PFSK-1 (cell line): ENCODE data around the gene C4orf17.

Source experiments
- FOXP2 ChIP-seq: optimal IDR thresholded peaks from 2 replicates; pipeline ENCODE3; 2011; ENCODE audit warnings: borderline replicate concordance, control low read depth, inconsistent platforms; ENCODE audit not compliant: insufficient read depth; ENCODE audit errors: extremely low read length, extremely low read depth
- POLR2AphosphoS5 ChIP-seq: IDR thresholded peaks from 2 replicates; pipeline ENCODE4 v1.6.1; 2012; ENCODE audit warnings: low read depth, mild to moderate bottlenecking, control low read depth, low read length, moderate library complexity
- SIN3A ChIP-seq: IDR thresholded peaks from 2 replicates; pipeline ENCODE4 v1.6.1; 2012; ENCODE audit warnings: mild to moderate bottlenecking, low read length, moderate library complexity, borderline replicate concordance; ENCODE audit not compliant: insufficient read depth
- TAF1 ChIP-seq: IDR thresholded peaks from 2 replicates; pipeline ENCODE4 v1.6.1; 2012; ENCODE audit warnings: low read length, control low read depth, borderline replicate concordance; ENCODE audit not compliant: insufficient read depth
- TF ChIP-seq, protein P1 (sequence below), 2 experiments: IDR thresholded peaks; 2 replicates each; pipeline versions ENCODE4 v1.6.1 to v1.8.0; 2011 to 2012; ENCODE audit warnings: low read depth in 2 of 2, low read length in 2 of 2, control low read depth in 1 of 2, inconsistent platforms in 1 of 2, mild to moderate bottlenecking in 1 of 2, moderate library complexity in 1 of 2; ENCODE audit not compliant: insufficient read depth in 1 of 2

C4orf17 gene

DNA sequence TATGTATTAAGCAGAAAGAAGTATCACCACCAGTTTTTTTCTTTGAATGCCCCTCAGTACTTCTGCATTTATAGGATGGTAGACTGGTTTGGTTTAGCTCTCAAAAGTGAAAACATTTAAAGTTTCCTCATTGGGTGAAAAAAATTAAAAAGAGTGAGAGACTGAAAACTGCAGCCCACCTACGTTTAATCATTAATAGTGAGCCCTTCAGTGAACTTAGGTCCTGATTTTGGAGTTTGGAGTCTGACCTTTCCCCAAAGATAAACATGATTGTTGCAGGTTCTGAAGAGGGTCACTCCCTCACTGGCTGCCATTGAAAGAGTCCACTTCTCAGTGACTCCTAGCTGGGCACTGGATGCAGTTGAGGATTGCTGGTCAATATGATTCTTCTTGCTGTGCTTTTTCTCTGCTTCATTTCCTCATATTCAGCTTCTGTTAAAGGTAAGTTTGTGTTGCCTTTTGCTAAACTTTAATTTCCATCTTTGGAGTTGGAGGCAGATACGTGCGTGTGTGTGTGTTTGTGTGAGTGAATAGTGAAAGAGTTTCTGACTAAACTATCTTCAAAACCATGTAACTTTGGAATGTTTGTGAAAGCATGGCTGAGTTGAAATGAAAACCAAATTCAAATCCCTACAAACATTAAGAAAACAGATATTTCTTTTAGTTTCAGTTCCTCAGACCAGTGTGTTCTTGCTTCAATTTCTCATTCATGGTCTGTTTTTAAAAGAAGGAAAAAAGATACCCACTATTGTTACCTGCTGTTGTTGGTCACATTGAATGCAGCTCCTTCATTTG, 63.9 kb downstream of the C4orf17 start, which contains the start of gene MTTP:
Gene MTTP, plus strand, starts transcription at position 295 of the 795 bp plus-strand sequence. Its CDS starts 86 bp downstream, at position 381.
- no peak for TF ChIP-seq POLR2AphosphoS5

DNA sequence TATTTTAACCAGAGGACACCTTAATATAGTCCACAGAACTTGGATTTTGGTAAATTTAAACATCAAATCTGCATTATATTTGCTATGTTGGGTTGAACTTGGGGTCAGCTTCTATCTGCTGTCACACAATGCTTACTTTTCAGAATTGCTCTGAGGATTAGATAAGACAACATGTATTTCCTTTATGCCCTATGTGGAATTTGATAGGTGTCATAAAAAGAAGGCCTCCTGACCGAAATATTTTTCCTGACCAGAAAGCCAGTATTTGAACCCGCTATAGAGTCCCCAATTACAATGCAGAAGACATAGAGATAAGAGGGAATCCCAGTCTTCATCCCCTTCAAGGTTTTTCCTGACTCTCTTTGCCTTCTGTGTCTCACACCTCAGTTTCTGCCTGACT, 67.9 kb downstream of the C4orf17 start:
- TF ChIP-seq SIN3A = no peak
- no peak for TF ChIP-seq POLR2AphosphoS5
- TF ChIP-seq, protein P1, sequence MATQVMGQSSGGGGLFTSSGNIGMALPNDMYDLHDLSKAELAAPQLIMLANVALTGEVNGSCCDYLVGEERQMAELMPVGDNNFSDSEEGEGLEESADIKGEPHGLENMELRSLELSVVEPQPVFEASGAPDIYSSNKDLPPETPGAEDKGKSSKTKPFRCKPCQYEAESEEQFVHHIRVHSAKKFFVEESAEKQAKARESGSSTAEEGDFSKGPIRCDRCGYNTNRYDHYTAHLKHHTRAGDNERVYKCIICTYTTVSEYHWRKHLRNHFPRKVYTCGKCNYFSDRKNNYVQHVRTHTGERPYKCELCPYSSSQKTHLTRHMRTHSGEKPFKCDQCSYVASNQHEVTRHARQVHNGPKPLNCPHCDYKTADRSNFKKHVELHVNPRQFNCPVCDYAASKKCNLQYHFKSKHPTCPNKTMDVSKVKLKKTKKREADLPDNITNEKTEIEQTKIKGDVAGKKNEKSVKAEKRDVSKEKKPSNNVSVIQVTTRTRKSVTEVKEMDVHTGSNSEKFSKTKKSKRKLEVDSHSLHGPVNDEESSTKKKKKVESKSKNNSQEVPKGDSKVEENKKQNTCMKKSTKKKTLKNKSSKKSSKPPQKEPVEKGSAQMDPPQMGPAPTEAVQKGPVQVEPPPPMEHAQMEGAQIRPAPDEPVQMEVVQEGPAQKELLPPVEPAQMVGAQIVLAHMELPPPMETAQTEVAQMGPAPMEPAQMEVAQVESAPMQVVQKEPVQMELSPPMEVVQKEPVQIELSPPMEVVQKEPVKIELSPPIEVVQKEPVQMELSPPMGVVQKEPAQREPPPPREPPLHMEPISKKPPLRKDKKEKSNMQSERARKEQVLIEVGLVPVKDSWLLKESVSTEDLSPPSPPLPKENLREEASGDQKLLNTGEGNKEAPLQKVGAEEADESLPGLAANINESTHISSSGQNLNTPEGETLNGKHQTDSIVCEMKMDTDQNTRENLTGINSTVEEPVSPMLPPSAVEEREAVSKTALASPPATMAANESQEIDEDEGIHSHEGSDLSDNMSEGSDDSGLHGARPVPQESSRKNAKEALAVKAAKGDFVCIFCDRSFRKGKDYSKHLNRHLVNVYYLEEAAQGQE (IDR thresholded peaks at IDR 0.05; ENCODE audit: insufficient read depth in 1 of 2, low read depth in 2 of 2, low read length in 2 of 2) = no peak
- TF ChIP-seq FOXP2 = no peak
- TF ChIP-seq TAF1 = no peak

DNA sequence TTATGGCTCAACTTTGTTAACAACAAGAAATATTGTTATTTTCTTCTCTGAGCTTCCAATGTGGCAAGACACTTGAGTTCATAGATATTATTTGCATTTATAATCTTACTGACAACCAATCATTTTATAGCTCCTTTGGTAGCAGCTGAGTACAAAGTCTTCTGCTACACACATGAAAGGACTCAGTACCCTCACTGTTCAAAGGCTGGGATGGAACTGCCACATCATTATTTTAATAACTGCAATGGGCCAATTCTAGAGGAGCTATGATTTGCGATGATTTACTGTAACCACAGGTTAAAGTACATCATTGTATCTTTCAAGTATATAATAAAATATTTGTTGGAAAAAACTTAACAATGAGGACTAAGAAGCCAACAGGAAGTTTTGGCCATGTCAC, 74.7 kb downstream of the C4orf17 start:
- TF ChIP-seq, protein P1 (IDR thresholded peaks at IDR 0.05; ENCODE audit: insufficient read depth in 1 of 2, low read depth in 2 of 2, low read length in 2 of 2) = no peak
- no peak for TF ChIP-seq FOXP2
- TF ChIP-seq POLR2AphosphoS5 = no peak
- TF ChIP-seq SIN3A = no peak
- TF ChIP-seq TAF1 = no peak

DNA sequence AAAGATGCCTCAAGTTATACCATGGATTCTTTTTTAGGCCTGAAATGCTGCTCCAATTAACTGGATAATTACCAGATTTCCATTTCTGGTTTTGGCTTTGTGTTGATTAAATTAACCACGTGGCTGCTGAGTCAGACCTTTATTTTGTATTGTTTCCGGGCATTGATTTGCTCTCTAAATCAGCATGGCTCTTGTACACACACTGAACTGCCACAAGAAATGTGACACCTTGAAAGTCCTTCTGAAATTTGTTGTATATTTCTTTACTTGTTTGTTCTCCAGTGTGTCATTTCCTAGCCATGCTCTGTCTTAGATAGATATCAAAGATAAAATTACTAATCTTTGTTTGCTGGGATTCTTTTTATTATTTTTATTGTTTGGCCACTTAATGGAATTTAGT, 75.5 kb downstream of the C4orf17 start:
- TF ChIP-seq, protein P1 (IDR thresholded peaks at IDR 0.05; ENCODE audit: insufficient read depth in 1 of 2, low read depth in 2 of 2, low read length in 2 of 2) = no peak
- TF ChIP-seq FOXP2 = no peak
- TF ChIP-seq SIN3A = no peak
- no peak for TF ChIP-seq TAF1

DNA sequence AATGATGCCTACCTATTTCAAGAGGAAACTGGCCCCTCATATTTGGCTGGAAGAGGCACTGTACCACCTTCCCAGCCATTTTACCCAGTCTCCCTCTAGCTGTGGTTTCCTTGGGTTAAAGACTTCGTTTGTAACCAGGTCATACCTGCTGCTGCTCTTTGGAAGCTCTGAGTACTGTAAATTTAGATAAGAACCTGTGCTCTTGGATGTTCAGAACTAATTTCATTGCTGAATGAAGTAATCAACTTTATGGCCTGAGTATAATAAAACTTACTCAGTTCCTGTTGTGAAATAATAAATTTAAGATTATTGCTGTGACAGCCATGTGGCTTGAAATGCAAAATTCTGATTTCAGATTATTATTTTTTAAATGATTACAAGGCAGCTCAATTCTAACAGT, 76.0 kb downstream of the C4orf17 start:
- TF ChIP-seq TAF1 (no peak), POLR2AphosphoS5 (no peak), FOXP2 (no peak), SIN3A (no peak)
- TF ChIP-seq, protein P1 (IDR thresholded peaks at IDR 0.05; ENCODE audit: insufficient read depth in 1 of 2, low read depth in 2 of 2, low read length in 2 of 2) = no peak
